ENCODE measurements around the gene KRT9. TPM values are rescaled to one million over a fixed set of nuclear protein-coding genes. Genes with fewer than 3 reads are reported as not detected.
"Not testable (repeated sequence)": the region's sequence is repeated elsewhere in the genome, so short reads cannot be mapped to it uniquely, and the experiment has no call there.

Gene KRT9
- total RNA-seq, 1 experiment from 2014 or later = not detected

GRCh38 chr17:41547378-41547841 lies 24.4 kb downstream of the KRT9 start:
- DNase-seq (ENCODE audit: low spot score) = peak; percentile 93

- DNase-seq (ENCODE audit: low spot score) = no peak
Measured at GRCh38 chr17:41546819-41547218, 25.0 kb downstream of the KRT9 start.

- no peak for DNase-seq (ENCODE audit: low spot score)
Measured at GRCh38 chr17:41545829-41546410, 25.9 kb downstream of the KRT9 start.

GRCh38 chr17:41544935-41545334 lies 26.9 kb downstream of the KRT9 start:
- DNase-seq (ENCODE audit: low spot score) = no peak

- no peak for DNase-seq (ENCODE audit: low spot score)
Measured at GRCh38 chr17:41544491-41544892, 27.4 kb downstream of the KRT9 start.

GRCh38 chr17:41542786-41543185 lies 29.1 kb downstream of the KRT9 start:
- not testable (repeated sequence) for DNase-seq (ENCODE audit: low spot score)

- DNase-seq (ENCODE audit: low spot score) = no peak
Measured at GRCh38 chr17:41542357-41542756, 29.5 kb downstream of the KRT9 start.

GRCh38 chr17:41540921-41541625 lies 30.8 kb downstream of the KRT9 start:
- peak; percentile 58 for DNase-seq (ENCODE audit: low spot score)

- no peak for DNase-seq (ENCODE audit: low spot score)
Measured at GRCh38 chr17:41539979-41540701, 31.7 kb downstream of the KRT9 start.

GRCh38 chr17:41539071-41539492 lies 32.8 kb downstream of the KRT9 start:
- DNase-seq (ENCODE audit: low spot score) = peak; percentile 61

GRCh38 chr17:41538565-41538991 lies 33.3 kb downstream of the KRT9 start:
- peak; percentile 84 for DNase-seq (ENCODE audit: low spot score)

GRCh38 chr17:41537990-41538389 lies 33.9 kb downstream of the KRT9 start:
- DNase-seq (ENCODE audit: low spot score) = no peak

- DNase-seq (ENCODE audit: low spot score) = no peak
Measured at GRCh38 chr17:41537614-41537954, 34.3 kb downstream of the KRT9 start.

- DNase-seq (ENCODE audit: low spot score) = no peak
Measured at GRCh38 chr17:41536741-41537613, 34.9 kb downstream of the KRT9 start.

GRCh38 chr17:41535764-41536481 lies 35.9 kb downstream of the KRT9 start:
- DNase-seq (ENCODE audit: low spot score) = no peak

GRCh38 chr17:41534899-41535546 lies 36.8 kb downstream of the KRT9 start:
- no peak for DNase-seq (ENCODE audit: low spot score)

- DNase-seq (ENCODE audit: low spot score) = no peak
Measured at GRCh38 chr17:41533613-41534012, 38.2 kb downstream of the KRT9 start.

GRCh38 chr17:41532947-41533570 lies 38.8 kb downstream of the KRT9 start:
- DNase-seq (ENCODE audit: low spot score) = no peak

GRCh38 chr17:41531993-41532392 lies 39.9 kb downstream of the KRT9 start:
- no peak for DNase-seq (ENCODE audit: low spot score)
